ENCODE measurements around the gene KCNG2.

The KCNG2 gene

GRCh38 chr18:79917169-79917852 lies 119.6 kb downstream of the KCNG2 start:
- no peak overlapping the region for H3K4me3 ChIP-seq (ENCODE audit: low read length, poor library complexity, severe bottlenecking)
- no peaks in the 10 kb centered on the region for H3K4me1 ChIP-seq (ENCODE audit: insufficient read depth, low read length, poor library complexity, severe bottlenecking)
- H3K36me3 ChIP-seq (ENCODE audit: insufficient read depth, low read length) = peaks cover 28% of the 10 kb centered on the region; the same call in 1 of the 2 replicates
- TF ChIP-seq EZH2phosphoT487 (IDR thresholded peaks at IDR 0.05; ENCODE audit: borderline replicate concordance) = no peak
- TF ChIP-seq, protein P1, sequence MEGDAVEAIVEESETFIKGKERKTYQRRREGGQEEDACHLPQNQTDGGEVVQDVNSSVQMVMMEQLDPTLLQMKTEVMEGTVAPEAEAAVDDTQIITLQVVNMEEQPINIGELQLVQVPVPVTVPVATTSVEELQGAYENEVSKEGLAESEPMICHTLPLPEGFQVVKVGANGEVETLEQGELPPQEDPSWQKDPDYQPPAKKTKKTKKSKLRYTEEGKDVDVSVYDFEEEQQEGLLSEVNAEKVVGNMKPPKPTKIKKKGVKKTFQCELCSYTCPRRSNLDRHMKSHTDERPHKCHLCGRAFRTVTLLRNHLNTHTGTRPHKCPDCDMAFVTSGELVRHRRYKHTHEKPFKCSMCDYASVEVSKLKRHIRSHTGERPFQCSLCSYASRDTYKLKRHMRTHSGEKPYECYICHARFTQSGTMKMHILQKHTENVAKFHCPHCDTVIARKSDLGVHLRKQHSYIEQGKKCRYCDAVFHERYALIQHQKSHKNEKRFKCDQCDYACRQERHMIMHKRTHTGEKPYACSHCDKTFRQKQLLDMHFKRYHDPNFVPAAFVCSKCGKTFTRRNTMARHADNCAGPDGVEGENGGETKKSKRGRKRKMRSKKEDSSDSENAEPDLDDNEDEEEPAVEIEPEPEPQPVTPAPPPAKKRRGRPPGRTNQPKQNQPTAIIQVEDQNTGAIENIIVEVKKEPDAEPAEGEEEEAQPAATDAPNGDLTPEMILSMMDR (conservative IDR thresholded peaks at IDR 0.05; ENCODE audit: low read length) = no peak
- H3K9me3 ChIP-seq (ENCODE audit: insufficient read depth, low read depth, low read length) = no peaks in the 10 kb centered on the region
- H3K4me2 ChIP-seq (ENCODE audit: low read depth, low read length, poor library complexity, severe bottlenecking) = no peak overlapping the region
- no peaks in the 10 kb centered on the region for H3K27me3 ChIP-seq (ENCODE audit: insufficient read depth, low read length, poor library complexity, severe bottlenecking)
- H3K9me2 ChIP-seq (replicated peaks; ENCODE audit: low read depth, low read length) = no peaks in the 10 kb centered on the region
- no peaks in the 10 kb centered on the region for H3F3A ChIP-seq (ENCODE audit: low read depth)
- no peaks in the 10 kb centered on the region for H3K79me2 ChIP-seq (ENCODE audit: insufficient read depth, low read length)
- H4K20me1 ChIP-seq (ENCODE audit: insufficient read depth, low read length, poor library complexity, severe bottlenecking) = no peaks in the 10 kb centered on the region
- H3K9ac ChIP-seq (ENCODE audit: low read depth, low read length, poor library complexity, severe bottlenecking) = no peak overlapping the region
- no peak overlapping the region for H2AFZ ChIP-seq (ENCODE audit: low read length)

- Histone ChIP-seq H3K27me3 (ENCODE audit: insufficient read depth, low read length, poor library complexity, severe bottlenecking) (no peaks in the 10 kb centered on the region), H3K4me3 (ENCODE audit: low read length, poor library complexity, severe bottlenecking) (no peak overlapping the region), H3F3A (ENCODE audit: low read depth) (no peaks in the 10 kb centered on the region), H3K79me2 (ENCODE audit: insufficient read depth, low read length) (no peaks in the 10 kb centered on the region), H3K9me3 (ENCODE audit: insufficient read depth, low read depth, low read length) (no peaks in the 10 kb centered on the region), H3K4me2 (ENCODE audit: low read depth, low read length, poor library complexity, severe bottlenecking) (no peak overlapping the region), H3K9me2 (replicated peaks; ENCODE audit: low read depth, low read length) (no peaks in the 10 kb centered on the region), H3K36me3 (ENCODE audit: insufficient read depth, low read length) (peaks cover 28% of the 10 kb centered on the region; the same call in 1 of the 2 replicates), H3K4me1 (ENCODE audit: insufficient read depth, low read length, poor library complexity, severe bottlenecking) (no peaks in the 10 kb centered on the region), H2AFZ (ENCODE audit: low read length) (no peak overlapping the region), H4K20me1 (ENCODE audit: insufficient read depth, low read length, poor library complexity, severe bottlenecking) (no peaks in the 10 kb centered on the region), H3K9ac (ENCODE audit: low read depth, low read length, poor library complexity, severe bottlenecking) (no peak overlapping the region)
- TF ChIP-seq, protein P1 (conservative IDR thresholded peaks at IDR 0.05; ENCODE audit: low read length) = no peak
Observed at GRCh38 chr18:79917853-79918614, 120.3 kb downstream of the KCNG2 start.

GRCh38 chr18:79918615-79919011 lies 120.9 kb downstream of the KCNG2 start:
- no peaks in the 10 kb centered on the region for H3K79me2 ChIP-seq (ENCODE audit: insufficient read depth, low read length)
- no peaks in the 10 kb centered on the region for H3K27me3 ChIP-seq (ENCODE audit: insufficient read depth, low read length, poor library complexity, severe bottlenecking)
- H3K4me3 ChIP-seq (ENCODE audit: low read length, poor library complexity, severe bottlenecking) = no peak overlapping the region
- no peak overlapping the region for H2AFZ ChIP-seq (ENCODE audit: low read length)
- peaks cover 32% of the 10 kb centered on the region; the same call in 1 of the 2 replicates for H3K36me3 ChIP-seq (ENCODE audit: insufficient read depth, low read length)
- no peaks in the 10 kb centered on the region for H4K20me1 ChIP-seq (ENCODE audit: insufficient read depth, low read length, poor library complexity, severe bottlenecking)
- no peak overlapping the region for H3K9ac ChIP-seq (ENCODE audit: low read depth, low read length, poor library complexity, severe bottlenecking)
- TF ChIP-seq, protein P1 (conservative IDR thresholded peaks at IDR 0.05; ENCODE audit: low read length) = no peak
- no peak for TF ChIP-seq EZH2phosphoT487 (IDR thresholded peaks at IDR 0.05; ENCODE audit: borderline replicate concordance)
- H3F3A ChIP-seq (ENCODE audit: low read depth) = no peaks in the 10 kb centered on the region
- H3K4me1 ChIP-seq (ENCODE audit: insufficient read depth, low read length, poor library complexity, severe bottlenecking) = no peaks in the 10 kb centered on the region
- H3K9me3 ChIP-seq (ENCODE audit: insufficient read depth, low read depth, low read length) = no peaks in the 10 kb centered on the region
- no peak overlapping the region for H3K4me2 ChIP-seq (ENCODE audit: low read depth, low read length, poor library complexity, severe bottlenecking)
- no peaks in the 10 kb centered on the region for H3K9me2 ChIP-seq (replicated peaks; ENCODE audit: low read depth, low read length)

All from Loucy (cell line).